ENCODE results near the gene SPG7. TPM values are rescaled to one million over a fixed set of nuclear protein-coding genes. Genes with fewer than 3 reads are reported as not detected.

Gene SPG7
- total RNA-seq, 3 donors from 2014 or later (not counting 1 experiment from before 2014, with no cell fraction given), result 142 to 195 (median 180) TPM

GRCh38 chr16:89577055-89577759 is 69.0 kb downstream of the SPG7 start:
- no peak overlapping the region for H3K4me3 Mint-ChIP-seq
- Histone ChIP-seq H3K9me3 (ENCODE audit: control insufficient read depth, insufficient read depth, low read length) (peaks cover 4% of the 10 kb centered on the region), H3K27ac (ENCODE audit: low read length) (no peak overlapping the region), H3K27me3 (ENCODE audit: control insufficient read depth, insufficient read depth, low read length) (peaks cover 14% of the 10 kb centered on the region), H3K36me3 (ENCODE audit: control insufficient read depth, insufficient read depth, low read length) (no peaks in the 10 kb centered on the region), H3K4me1 (ENCODE audit: control insufficient read depth, insufficient read depth, low read length) (peaks cover 17% of the 10 kb centered on the region), H3K4me3 (ENCODE audit: low read length) (no peak overlapping the region)
- TF ChIP-seq CTCF (IDR thresholded peaks at IDR 0.05), result no peak
- H3K9me3 Mint-ChIP-seq, result no peaks in the 10 kb centered on the region
- peaks cover 0 to under 1% of the 10 kb centered on the region in 2 donors for H3K4me1 Mint-ChIP-seq
- no peak overlapping the region for H3K27ac Mint-ChIP-seq
- H3K27me3 Mint-ChIP-seq (ENCODE audit: low read depth in 2 of 2), result peaks cover 17 to 19% of the 10 kb centered on the region in 2 donors
- ATAC-seq (no peak), DNase-seq (no peak)
- no peaks in the 10 kb centered on the region for H3K36me3 Mint-ChIP-seq
- WGBS (ENCODE audit: insufficient coverage), result 91% methylated on average over 24 of the region's 25 CpGs
- intact Hi-C loops (cut with micrococcal nuclease), result no loop called here

GRCh38 chr16:89579351-89579750 is 71.1 kb downstream of the SPG7 start:
- 93% methylated on average over 15 of the region's 15 CpGs for WGBS (ENCODE audit: insufficient coverage)
- Mint-ChIP-seq H3K4me1 (no peaks in the 10 kb centered on the region), H3K36me3 (no peaks in the 10 kb centered on the region), H3K4me3 (no peak overlapping the region), H3K27ac (no peak overlapping the region), H3K9me3 (no peaks in the 10 kb centered on the region), H3K27me3 (ENCODE audit: low read depth in 2 of 2) (peaks cover 0 to 6% of the 10 kb centered on the region in 2 donors)
- no peak for DNase-seq
- Histone ChIP-seq H3K27me3 (ENCODE audit: control insufficient read depth, insufficient read depth, low read length) (peaks cover 8% of the 10 kb centered on the region), H3K4me3 (ENCODE audit: low read length) (no peak overlapping the region), H3K9me3 (ENCODE audit: control insufficient read depth, insufficient read depth, low read length) (peaks cover 4% of the 10 kb centered on the region), H3K36me3 (ENCODE audit: control insufficient read depth, insufficient read depth, low read length) (no peaks in the 10 kb centered on the region), H3K27ac (ENCODE audit: low read length) (no peak overlapping the region), H3K4me1 (ENCODE audit: control insufficient read depth, insufficient read depth, low read length) (peaks cover 10% of the 10 kb centered on the region)
- intact Hi-C loops (cut with micrococcal nuclease), result no loop called here
- TF ChIP-seq CTCF (IDR thresholded peaks at IDR 0.05), result no peak
- no peak for ATAC-seq

GRCh38 chr16:89581045-89581695 is 73.0 kb downstream of the SPG7 start:
- no peaks in the 10 kb centered on the region for H3K36me3 Mint-ChIP-seq
- ATAC-seq, result no peak
- DNase-seq, result no peak
- no peaks in the 10 kb centered on the region for H3K4me1 Mint-ChIP-seq
- peaks cover 4% of the 10 kb centered on the region for H3K9me3 ChIP-seq (ENCODE audit: control insufficient read depth, insufficient read depth, low read length)
- TF ChIP-seq CTCF (IDR thresholded peaks at IDR 0.05), result no peak
- no peaks in the 10 kb centered on the region for H3K36me3 ChIP-seq (ENCODE audit: control insufficient read depth, insufficient read depth, low read length)
- H3K27ac Mint-ChIP-seq, result no peak overlapping the region
- no peak overlapping the region for H3K4me3 ChIP-seq (ENCODE audit: low read length)
- H3K27ac ChIP-seq (ENCODE audit: low read length), result no peak overlapping the region
- peaks cover 0 to 6% of the 10 kb centered on the region in 2 donors for H3K27me3 Mint-ChIP-seq (ENCODE audit: low read depth in 2 of 2)
- no peaks in the 10 kb centered on the region for H3K4me1 ChIP-seq (ENCODE audit: control insufficient read depth, insufficient read depth, low read length)
- H3K4me3 Mint-ChIP-seq, result no peak overlapping the region
- 96% methylated on average over 33 of the region's 33 CpGs for WGBS (ENCODE audit: insufficient coverage)
- intact Hi-C loops (cut with micrococcal nuclease), result no loop called here
- peaks cover 2% of the 10 kb centered on the region for H3K27me3 ChIP-seq (ENCODE audit: control insufficient read depth, insufficient read depth, low read length)
- H3K9me3 Mint-ChIP-seq, result no peaks in the 10 kb centered on the region

Data from natural killer cell (primary cell).